CD4-positive, alpha-beta T cell treated with Interleukin-6 at 100 ng/mL for 8 hours (primary cell): ENCODE data around the gene GALNT9.

Experiments used
- DNase-seq: peaks from one replicate; pipeline ENCODE4 v3.0.0-alpha.2; 2020; ENCODE audit warnings: mixed read lengths, low spot score

The GALNT9 gene

DNA sequence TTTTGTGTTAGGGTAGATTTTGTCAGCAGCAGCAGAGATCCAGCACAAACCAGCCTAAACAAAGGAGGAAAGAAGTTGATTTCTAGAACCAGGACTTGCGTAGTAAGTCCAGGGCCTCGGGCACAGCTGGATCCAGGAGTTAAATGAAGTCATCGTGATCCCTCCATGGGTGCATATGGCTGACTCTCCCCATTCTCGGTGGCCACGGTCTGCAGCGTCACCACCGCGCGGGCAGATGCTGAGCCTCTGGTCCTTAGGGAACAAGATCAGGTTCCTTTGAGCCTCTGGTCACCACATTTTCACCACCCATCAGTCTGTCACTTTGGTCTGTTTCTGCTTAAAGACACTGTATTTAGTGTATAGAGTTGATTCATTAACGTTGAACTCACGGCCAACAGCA lies 14.8 kb upstream of the GALNT9 start:
- DNase-seq = no peak

- no peak for DNase-seq
Observed at GRCh38 chr12:132343294-132344004, 14.1 kb upstream of the GALNT9 start.

DNA sequence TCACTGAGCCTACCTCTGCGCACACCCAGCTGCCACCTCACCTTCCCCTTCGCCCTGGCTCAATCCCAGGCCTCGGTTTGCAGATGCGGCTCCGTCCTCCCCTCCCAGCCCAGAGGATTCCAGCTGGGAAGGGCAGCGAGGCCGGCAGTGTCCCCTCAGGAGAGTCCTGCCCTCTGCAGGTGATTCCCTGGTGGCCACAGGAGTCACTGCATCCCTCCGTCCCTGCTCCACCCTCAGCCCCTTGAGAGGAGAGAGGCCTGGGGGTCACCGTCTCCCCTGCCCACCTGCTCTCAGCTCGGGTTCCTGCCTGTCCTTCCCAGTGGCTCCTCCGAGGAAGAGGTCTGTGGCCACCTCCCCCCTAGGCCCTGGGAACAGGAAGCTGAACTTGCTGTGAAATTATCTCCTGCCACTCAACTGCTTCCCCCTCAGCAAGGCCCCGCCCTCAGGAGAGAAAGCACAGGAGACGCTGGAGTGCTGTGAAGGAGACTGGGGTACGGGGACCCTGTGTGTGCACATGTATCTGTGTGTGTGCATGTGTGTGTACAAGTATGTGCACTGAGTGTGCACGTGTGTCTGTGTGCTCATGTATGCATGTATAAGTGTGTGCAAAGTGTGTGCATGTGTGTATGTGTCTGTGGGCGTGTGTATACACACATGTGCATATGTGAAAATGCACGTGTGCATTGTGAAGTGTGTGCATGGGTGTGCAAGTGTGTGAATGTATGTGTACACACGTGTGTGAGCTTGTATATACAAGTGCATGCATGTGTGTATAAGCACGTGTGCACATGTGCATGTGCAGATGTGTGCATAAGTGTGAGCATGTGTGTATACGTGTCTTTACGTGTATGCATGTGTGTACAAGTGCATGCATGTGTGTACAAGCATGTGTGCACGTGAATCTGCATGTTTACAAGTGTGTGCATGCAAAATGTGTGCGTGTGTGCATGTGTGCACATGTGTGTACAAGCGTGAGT lies 13.2 kb upstream of the GALNT9 start:
- DNase-seq = no peak

- no peak for DNase-seq
Observed at GRCh38 chr12:132341318-132342050, 12.1 kb upstream of the GALNT9 start.

- no peak for DNase-seq
Observed at GRCh38 chr12:132340266-132341035, 11.1 kb upstream of the GALNT9 start.

DNA sequence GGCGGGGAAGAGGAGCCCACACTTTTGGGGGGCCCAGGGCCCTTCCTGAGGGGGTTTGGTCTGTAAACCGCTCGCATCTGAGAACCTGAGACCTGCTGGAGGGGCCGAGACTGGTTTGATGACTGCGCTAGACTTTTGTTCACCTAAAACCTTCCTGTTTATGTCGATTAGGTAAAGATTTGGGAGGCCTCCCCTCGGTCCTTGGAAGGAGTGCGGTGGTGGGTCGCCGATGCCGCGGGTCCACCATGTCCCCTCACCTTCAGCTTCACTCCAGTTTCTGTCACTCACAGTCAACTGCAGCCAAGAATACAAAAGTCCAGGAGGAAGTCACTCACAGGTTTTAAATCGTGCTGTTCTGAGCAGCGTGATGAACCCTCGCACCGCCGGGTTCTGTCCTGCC lies 10.5 kb upstream of the GALNT9 start:
- no peak for DNase-seq

DNA sequence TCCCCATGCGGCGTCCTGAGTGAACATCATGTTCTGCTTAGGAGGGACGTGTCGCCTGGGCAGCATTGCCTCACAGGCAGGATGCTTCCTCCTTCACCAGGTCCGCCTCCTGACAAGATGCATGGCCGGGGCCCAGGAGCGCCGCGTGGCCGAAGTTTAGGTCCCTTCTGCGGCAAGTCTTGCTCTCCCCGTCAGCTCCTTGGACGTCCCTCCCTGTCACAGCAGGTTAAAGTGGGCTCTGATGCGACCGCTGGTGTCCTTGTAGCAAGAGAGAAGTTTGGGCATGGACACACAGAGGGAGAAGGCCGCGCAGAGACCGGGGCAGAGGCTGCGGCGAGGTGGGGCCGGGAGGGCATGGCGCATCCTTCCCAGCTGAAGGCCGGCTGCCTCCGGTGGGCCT lies 9.4 kb upstream of the GALNT9 start:
- DNase-seq = no peak

GRCh38 chr12:132338311-132338710 lies 8.9 kb upstream of the GALNT9 start:
- no peak for DNase-seq

DNA sequence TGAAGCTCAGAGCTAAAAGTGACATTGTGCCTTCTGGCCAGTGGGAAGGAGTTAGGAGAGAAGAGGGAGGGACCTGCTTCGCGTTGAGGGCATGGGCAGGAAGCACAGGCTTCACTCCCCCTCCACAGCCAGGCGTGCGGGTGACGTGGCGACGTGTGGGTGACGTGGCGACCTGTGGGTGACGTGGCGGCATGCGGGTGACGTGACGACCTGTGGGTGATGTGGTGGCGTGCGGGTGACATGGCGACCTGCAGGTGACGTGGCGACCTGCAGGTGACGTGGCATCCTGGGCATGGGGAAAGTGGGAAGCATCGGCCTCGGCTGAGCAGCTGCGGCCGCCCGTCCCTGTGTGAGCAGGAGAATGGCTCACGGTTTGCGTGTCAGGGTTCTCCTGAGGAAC lies 8.2 kb upstream of the GALNT9 start:
- DNase-seq = no peak

DNA sequence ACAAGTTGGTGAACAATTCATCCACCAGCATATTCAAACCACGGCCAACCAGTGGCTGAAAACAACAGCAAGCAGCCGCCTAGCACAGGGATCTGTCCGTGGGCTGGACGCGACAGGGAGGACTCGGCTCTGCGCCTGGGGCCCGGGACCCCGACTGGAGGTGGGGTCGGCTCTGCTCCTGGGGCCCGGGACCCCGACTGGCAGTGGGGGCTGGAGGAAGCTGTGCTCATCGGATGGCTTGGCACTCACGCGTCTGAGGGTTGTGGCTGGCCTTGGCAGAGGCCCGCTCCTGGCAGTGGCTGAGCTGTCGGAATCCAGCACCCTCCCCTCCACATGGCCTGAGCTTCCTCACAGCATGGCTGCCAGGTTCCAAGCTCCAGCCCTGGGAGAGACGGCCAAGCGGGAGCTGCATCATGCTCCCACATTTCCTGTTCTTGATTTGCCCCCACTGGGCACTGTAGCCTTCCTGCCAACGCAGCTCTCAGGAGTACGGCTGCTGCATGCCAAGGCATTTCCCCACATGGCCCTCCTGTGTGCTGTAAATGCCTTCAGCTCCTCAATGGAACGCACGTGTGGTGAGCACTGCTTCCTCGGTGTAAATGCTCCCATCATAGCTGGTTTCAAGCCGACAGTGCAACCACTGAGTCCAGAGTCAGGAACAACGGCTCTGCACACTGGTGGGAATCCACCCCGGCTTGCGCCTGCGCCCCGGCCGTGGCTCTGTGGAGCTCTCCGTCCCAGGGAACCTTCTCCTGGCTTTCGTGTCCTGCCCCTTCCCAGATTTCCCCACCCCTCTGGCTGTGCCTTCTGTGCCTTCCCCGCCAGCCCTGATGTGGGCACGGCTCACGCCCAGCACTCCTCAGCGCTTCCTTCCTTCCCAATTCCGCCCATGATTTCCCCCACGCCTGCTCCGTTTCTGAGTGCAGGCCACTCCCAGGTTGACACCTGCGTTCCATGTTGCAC lies 7.3 kb upstream of the GALNT9 start:
- no peak for DNase-seq

GRCh38 chr12:132335179-132335756 lies 5.9 kb upstream of the GALNT9 start:
- no peak for DNase-seq

GRCh38 chr12:132333766-132334165 lies 4.4 kb upstream of the GALNT9 start:
- DNase-seq = no peak

DNA sequence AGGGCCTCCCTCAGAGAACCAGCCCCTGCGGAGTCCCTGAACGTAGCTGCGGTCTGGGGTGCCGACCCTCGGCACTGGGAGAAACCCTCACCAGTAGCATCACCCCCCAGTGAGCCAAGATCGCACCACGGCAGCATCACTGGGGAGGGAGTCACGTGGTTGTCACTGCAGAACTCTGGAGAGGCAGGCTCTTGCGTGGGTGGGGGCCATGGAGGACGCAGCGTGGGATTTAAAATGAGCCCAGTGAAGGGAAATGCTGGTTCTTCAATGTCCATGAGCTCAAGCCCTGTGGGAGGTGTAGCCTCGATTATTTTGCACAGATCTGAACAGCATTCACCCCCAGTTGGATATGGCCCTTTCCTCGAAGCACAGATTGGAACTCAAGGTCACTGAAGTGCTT lies 3.9 kb upstream of the GALNT9 start:
- DNase-seq = no peak

DNA sequence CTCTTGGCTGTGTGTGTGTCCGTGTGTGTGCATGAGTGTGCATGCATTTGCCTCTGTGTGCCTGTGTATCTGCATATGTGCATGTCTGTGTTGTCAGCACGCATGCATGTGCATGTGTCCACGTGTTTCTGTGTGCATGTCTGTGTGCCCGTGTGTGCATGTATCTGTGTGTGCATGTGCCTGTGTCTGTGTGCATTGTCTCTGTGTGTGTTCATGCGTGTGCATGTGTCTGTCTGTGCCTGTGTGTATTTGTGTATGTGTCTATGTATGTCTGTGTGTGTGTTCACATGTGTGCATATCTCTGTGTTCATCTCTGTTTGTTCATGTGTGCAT lies 1.1 kb upstream of the GALNT9 start:
- DNase-seq = no peak

DNA sequence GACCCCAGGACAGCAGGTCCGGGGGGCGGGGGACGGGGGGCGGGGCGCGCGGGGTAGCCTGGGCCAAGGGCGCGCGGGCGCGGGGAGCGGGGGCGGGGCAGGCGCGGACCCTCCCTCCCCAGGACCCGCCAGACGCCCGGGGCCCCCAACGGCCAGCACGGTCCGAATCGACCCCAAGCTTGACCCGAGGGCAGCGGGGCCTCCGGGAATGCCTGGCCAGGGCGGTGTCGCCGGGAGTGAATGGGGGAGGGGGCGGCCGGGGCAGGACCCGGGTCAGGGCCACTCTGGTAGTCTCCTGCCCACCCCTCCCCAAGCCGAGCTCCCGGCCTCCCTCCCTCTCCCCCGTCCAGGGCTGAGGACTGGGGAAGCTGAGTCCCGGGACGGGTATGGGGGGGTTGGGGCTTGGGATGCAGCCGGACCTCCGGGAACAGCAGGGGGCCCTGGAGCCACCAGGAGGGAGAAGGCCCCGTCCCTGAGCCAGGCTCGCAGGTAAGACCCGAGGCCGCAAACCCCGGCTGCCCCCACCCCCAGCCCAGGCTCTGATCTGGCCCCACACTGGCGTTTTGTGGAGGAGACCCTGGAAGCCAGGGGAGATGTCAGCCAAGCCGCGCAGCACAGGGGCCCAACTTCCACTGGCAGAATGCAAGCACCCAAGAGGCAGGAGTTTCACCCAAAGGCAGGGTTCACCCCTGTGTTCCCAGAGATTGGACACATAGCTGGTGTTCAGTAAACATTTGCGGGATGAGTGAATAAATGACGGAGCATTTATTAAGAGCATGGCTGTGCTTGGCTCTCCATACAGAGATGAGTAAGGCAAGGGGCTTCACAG lies 545 bp upstream of the GALNT9 start:
- DNase-seq = no peak

DNA sequence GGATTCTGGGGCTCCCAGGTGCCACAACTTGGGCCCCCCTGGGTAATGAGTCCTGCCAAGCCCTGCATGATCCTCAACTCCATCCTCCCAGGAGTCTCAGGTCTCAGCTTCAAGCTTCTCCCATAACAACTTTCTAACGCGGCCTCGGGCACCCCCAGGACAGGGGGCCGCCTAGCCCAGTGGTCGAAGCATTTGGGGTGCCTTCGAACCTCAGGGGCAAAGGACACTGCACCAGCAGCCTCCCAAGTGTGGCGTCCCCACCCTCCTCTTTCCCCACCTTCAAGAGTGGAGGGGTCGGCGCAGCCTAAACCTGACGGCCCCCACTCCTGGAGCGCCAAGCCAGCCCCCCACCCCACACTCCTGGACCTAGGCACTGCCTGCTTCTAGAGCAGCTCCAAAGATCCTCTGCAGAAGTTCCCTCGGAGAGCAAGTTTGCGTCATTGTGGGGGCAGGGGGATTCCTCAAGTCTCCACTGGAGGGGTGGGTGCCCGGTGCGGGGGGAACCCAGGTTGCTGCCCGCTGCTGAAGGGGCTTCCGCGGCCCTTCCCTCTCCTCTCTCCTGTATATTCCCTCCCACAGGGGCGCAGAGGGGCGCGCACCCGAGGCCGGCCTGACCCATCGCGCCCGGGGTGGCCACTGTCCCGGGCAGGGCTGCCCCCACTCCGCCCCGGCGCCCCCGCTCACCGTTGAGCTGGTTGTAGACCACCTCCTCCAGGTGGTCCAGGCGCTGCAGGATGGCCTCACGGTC lies 933 bp downstream of the GALNT9 start:
- no peak for DNase-seq

DNA sequence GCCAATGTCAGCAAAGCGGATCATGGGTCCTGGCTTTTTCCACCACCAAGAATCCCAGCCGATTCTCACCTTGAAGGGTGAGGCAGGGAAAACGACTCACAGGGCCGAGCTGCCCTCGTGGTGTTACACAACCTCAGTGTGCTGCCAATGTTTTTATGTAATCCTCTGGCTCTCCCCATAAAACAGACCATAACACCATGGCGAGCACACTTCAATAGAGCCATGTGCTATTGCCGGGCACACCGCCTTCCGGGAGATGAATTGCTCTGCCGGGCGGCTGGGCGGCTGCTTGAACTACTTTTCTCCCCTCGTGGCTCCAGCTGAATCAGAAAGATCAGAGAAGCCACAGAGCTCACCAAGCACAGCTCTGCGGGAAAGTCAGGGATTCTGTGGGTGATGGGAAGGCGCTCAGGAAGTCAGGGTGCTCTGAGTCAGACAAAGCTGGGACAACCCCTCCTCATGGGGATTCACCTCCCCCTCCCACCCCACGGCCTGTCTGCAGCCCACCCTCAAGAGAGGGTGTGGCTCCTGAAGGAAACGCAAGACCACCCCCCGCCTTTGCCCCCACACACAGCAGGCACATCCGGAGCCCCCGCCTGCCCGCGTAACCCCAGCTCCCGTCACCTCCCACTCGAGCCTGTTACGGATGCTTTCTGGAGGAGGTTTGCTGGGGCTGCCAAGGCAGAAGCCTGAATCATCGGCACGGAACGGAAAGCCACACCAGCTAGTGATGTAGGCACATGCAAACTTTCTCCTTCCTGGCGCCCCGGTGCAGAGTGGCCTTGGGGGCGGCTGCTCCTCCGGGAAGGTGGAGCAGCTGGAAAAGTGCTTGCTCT lies 1.8 kb downstream of the GALNT9 start:
- DNase-seq = no peak

- DNase-seq = no peak
Observed at GRCh38 chr12:132326646-132327045, 2.7 kb downstream of the GALNT9 start.
